H9 (cell line): Measurements from ENCODE around the gene DZANK1. TPM values are rescaled to one million over a fixed set of nuclear protein-coding genes. Genes with fewer than 3 reads are reported as not detected.

Source experiments
- DNase-seq: peaks from one replicate; pipeline ENCODE4 v3.0.0-alpha.2; 2017
- H2AFZ ChIP-seq: one replicate; pipeline ENCODE4 v1.6.1; 2013; ENCODE audit warnings: mild to moderate bottlenecking, low read length, control low read depth, moderate library complexity
- H2AK5ac ChIP-seq: 2 replicates; pipeline ENCODE4 v1.6.1; 2013; ENCODE audit warnings: low read length, control low read depth, mixed read lengths; ENCODE audit not compliant: insufficient read length
- H2BK120ac ChIP-seq: one replicate; pipeline ENCODE4 v1.6.1; 2013; ENCODE audit warnings: low read depth, mild to moderate bottlenecking, low read length, control low read depth, inconsistent platforms; ENCODE audit not compliant: poor library complexity, severe bottlenecking
- H2BK12ac ChIP-seq: 2 replicates; pipeline ENCODE4 v1.6.1; 2013; ENCODE audit warnings: low read length, control low read depth, mixed read lengths, low read depth; ENCODE audit not compliant: insufficient read length
- H2BK15ac ChIP-seq: 2 replicates; pipeline ENCODE4 v1.6.1; 2013; ENCODE audit warnings: low read depth, low read length, control low read depth
- H2BK20ac ChIP-seq: one replicate; pipeline ENCODE4 v1.6.1; 2013; ENCODE audit warnings: low read depth, mild to moderate bottlenecking, low read length, control low read depth, inconsistent platforms; ENCODE audit not compliant: poor library complexity, severe bottlenecking
- H2BK5ac ChIP-seq: 2 replicates; pipeline ENCODE4 v1.6.1; 2013; ENCODE audit warnings: low read length, control low read depth, mixed read lengths; ENCODE audit not compliant: insufficient read length
- H3K14ac ChIP-seq: 2 replicates; pipeline ENCODE4 v1.6.1; 2013; ENCODE audit warnings: low read length, control low read depth; ENCODE audit not compliant: insufficient read depth
- H3K18ac ChIP-seq: 2 replicates; pipeline ENCODE4 v1.6.1; 2013; ENCODE audit warnings: low read depth, mild to moderate bottlenecking, mixed read lengths, low read length, control low read depth; ENCODE audit not compliant: insufficient read length
- H3K23ac ChIP-seq: 2 replicates; pipeline ENCODE4 v1.6.1; 2013; ENCODE audit warnings: low read length, control low read depth, mixed read lengths, low read depth; ENCODE audit not compliant: insufficient read length
- H3K23me2 ChIP-seq: 2 replicates; pipeline ENCODE4 v1.6.1; 2013; ENCODE audit warnings: low read depth, mild to moderate bottlenecking, mixed read lengths, low read length, control low read depth; ENCODE audit not compliant: insufficient read length, poor library complexity, severe bottlenecking
- H3K27ac ChIP-seq: 2 replicates; pipeline ENCODE4 v1.5.1; 2013; ENCODE audit warnings: low read length, control low read depth, mixed read lengths, low read depth; ENCODE audit not compliant: insufficient read length
- H3K27me3 ChIP-seq: 2 replicates; pipeline ENCODE4 v1.6.1; 2013; ENCODE audit warnings: low read length, control low read depth, inconsistent platforms; ENCODE audit not compliant: insufficient read depth
- H3K4ac ChIP-seq: 2 replicates; pipeline ENCODE4 v1.6.1; 2013; ENCODE audit warnings: low read depth, mild to moderate bottlenecking, control low read depth, inconsistent platforms, low read length, moderate library complexity
- H3K4me1 ChIP-seq: 2 replicates; pipeline ENCODE4 v1.6.1; 2013; ENCODE audit warnings: low read length, control low read depth, inconsistent platforms; ENCODE audit not compliant: insufficient read depth
- H3K4me2 ChIP-seq: 2 replicates; pipeline ENCODE4 v1.6.1; 2013; ENCODE audit warnings: low read length, control low read depth, mixed read lengths; ENCODE audit not compliant: insufficient read length, insufficient read depth
- H3K56ac ChIP-seq: 2 replicates; pipeline ENCODE4 v1.6.1; 2013; ENCODE audit warnings: low read depth, mild to moderate bottlenecking, mixed read lengths, low read length, control low read depth; ENCODE audit not compliant: insufficient read length
- H3K79me1 ChIP-seq: 2 replicates; pipeline ENCODE4 v1.6.1; 2013; ENCODE audit warnings: low read depth, mild to moderate bottlenecking, moderate library complexity, low read length, control low read depth, inconsistent platforms; ENCODE audit not compliant: insufficient read depth, poor library complexity, severe bottlenecking
- H3K79me2 ChIP-seq: 2 replicates; pipeline ENCODE4 v1.6.1; 2013; ENCODE audit warnings: low read length, control low read depth, inconsistent platforms; ENCODE audit not compliant: insufficient read depth
- H3K9ac ChIP-seq: 2 replicates; pipeline ENCODE4 v1.6.1; 2013; ENCODE audit warnings: low read length, control low read depth, mixed read lengths; ENCODE audit not compliant: insufficient read length; ENCODE audit errors: extremely low read depth
- H3K9me3 ChIP-seq: one replicate; pipeline ENCODE4 v1.6.1; 2013; ENCODE audit warnings: low read depth, low read length, inconsistent platforms; ENCODE audit not compliant: control insufficient read depth
- H3T11ph ChIP-seq: one replicate; pipeline ENCODE4 v1.6.1; 2013; ENCODE audit warnings: mild to moderate bottlenecking, low read length, control low read depth, inconsistent platforms
- H4K20me1 ChIP-seq: one replicate; pipeline ENCODE4 v1.6.1; 2013; ENCODE audit not compliant: control insufficient read depth, insufficient read length, insufficient read depth
- H4K5ac ChIP-seq: 2 replicates; pipeline ENCODE4 v1.6.1; 2013; ENCODE audit warnings: low read depth, mild to moderate bottlenecking, mixed read lengths, low read length, control low read depth; ENCODE audit not compliant: insufficient read length
- H4K8ac ChIP-seq: replicated peaks from 2 replicates; pipeline ENCODE4 v1.6.1; 2013; ENCODE audit warnings: low read length, control low read depth, mixed read lengths, low read depth; ENCODE audit not compliant: insufficient read length
- H4K91ac ChIP-seq: 2 replicates; pipeline ENCODE4 v1.6.1; 2013; ENCODE audit warnings: low read depth, mild to moderate bottlenecking, moderate library complexity, mixed read lengths, low read length, control low read depth; ENCODE audit not compliant: insufficient read length
- H3K27ac Mint-ChIP-seq, 3 experiments: 2 replicates in 2 of 3; 3 replicates in 1 of 3; pipeline ENCODE4 v1.8.0; 2020 to 2021; ENCODE audit warnings: mixed read lengths in 3 of 3, mild to moderate bottlenecking in 1 of 3, moderate library complexity in 1 of 3
- H3K27me3 Mint-ChIP-seq: 2 replicates; pipeline ENCODE4 v1.8.0; 2021; ENCODE audit warnings: low read depth, mild to moderate bottlenecking, moderate library complexity, mixed read lengths
- H3K36me3 Mint-ChIP-seq, 3 experiments: 2 replicates in 2 of 3; 3 replicates in 1 of 3; pipeline ENCODE4 v1.8.0; 2020 to 2021; ENCODE audit warnings: low read depth in 3 of 3, mixed read lengths in 3 of 3; ENCODE audit not compliant: insufficient read depth in 1 of 3
- H3K4me1 Mint-ChIP-seq, 2 experiments: 2 replicates each; pipeline ENCODE4 v1.8.0; 2020; ENCODE audit warnings: mixed read lengths in 2 of 2
- H3K4me3 Mint-ChIP-seq, 2 experiments: 2 replicates in 1 of 2; 3 replicates in 1 of 2; pipeline ENCODE4 v1.8.0; 2020 to 2021; ENCODE audit warnings: mild to moderate bottlenecking in 2 of 2, mixed read lengths in 2 of 2, moderate library complexity in 1 of 2
- H3K9me3 Mint-ChIP-seq, 2 experiments: 2 replicates in 1 of 2; 3 replicates in 1 of 2; pipeline ENCODE4 v1.8.0; 2020; ENCODE audit warnings: mild to moderate bottlenecking in 2 of 2, mixed read lengths in 2 of 2, moderate library complexity in 1 of 2
- CTCF ChIP-seq: fragments of 200-600 bp; sonication (generic); conservative IDR thresholded peaks from 3 replicates; pipeline ENCODE4 v1.8.0; 2021; ENCODE audit warnings: antibody characterized with exemption, mild to moderate bottlenecking
- WGBS: extraction: QIAGEN DNeasy Blood & Tissue Kit; methylation state at CpG from one replicate; pipeline ENCODE4 v1.1.7; 2013; ENCODE audit warnings: missing lambda C conversion rate, low lambda C conversion rate, mixed read lengths; ENCODE audit not compliant: insufficient read length; ENCODE audit errors: extremely low coverage; 5-methylcytosine and 5-hydroxymethylcytosine counted together
- total RNA-seq: library from RNA; stranded (reverse); gene quantifications from 2 replicates; pipeline ENCODE4 v1.2.1, GENCODE V29; 2021

DZANK1 gene
- total RNA-seq, 1 experiment from 2014 or later = 10.5 TPM

GRCh38 chr20:18513208-18513607 lies 46.4 kb upstream of the DZANK1 start:
- DNase-seq = no peak
- Histone ChIP-seq H3T11ph (no peak overlapping the region), H3K23ac (no peak overlapping the region), H2AFZ (no peak overlapping the region), H3K27me3 (no peaks in the 10 kb centered on the region), H3K23me2 (peaks cover 3% of the 10 kb centered on the region), H3K4me1 (no peaks in the 10 kb centered on the region), H3K14ac (no peak overlapping the region), H3K9ac (no peak overlapping the region), H2BK15ac (no peak overlapping the region), H4K20me1 (no peaks in the 10 kb centered on the region), H3K4ac (no peak overlapping the region), H2BK20ac (no peak overlapping the region), H3K56ac (no peak overlapping the region), H4K8ac (no peak overlapping the region), H4K91ac (no peak overlapping the region), H2BK5ac (no peak overlapping the region), H3K9me3 (no peaks in the 10 kb centered on the region), H2AK5ac (no peak overlapping the region), H3K27ac (no peak overlapping the region), H3K4me2 (no peak overlapping the region), H3K18ac (no peak overlapping the region), H3K79me2 (peaks cover 3% of the 10 kb centered on the region; the same call in 1 of the 2 replicates), H2BK120ac (no peak overlapping the region), H2BK12ac (no peak overlapping the region), H3K79me1 (no peaks in the 10 kb centered on the region), H4K5ac (no peak overlapping the region)
- H3K9me3 Mint-ChIP-seq = no peaks in the 10 kb centered on the region
- peaks cover 18 to 50% (median 48%) of the 10 kb centered on the region in 3 experiments; a peak in 5 of 7 replicates for H3K36me3 Mint-ChIP-seq
- H3K4me1 Mint-ChIP-seq = peaks cover 7 to 8% of the 10 kb centered on the region in 2 experiments; a peak in 3 of 4 replicates
- no peaks in the 10 kb centered on the region for H3K27me3 Mint-ChIP-seq
- WGBS = no CpG with 5 or more reads among the region's 7 CpGs
- no peak overlapping the region for H3K27ac Mint-ChIP-seq
- no peak overlapping the region for H3K4me3 Mint-ChIP-seq
- no peak for TF ChIP-seq CTCF
